ENCODE measurements around the gene UBAC2. TPM values are rescaled to one million over a fixed set of nuclear protein-coding genes. Genes with fewer than 3 reads are reported as not detected.

UBAC2 gene
- total and polyA plus RNA-seq, 7 donors: 31.8 to 73.9 (median 47.6) TPM

DNA sequence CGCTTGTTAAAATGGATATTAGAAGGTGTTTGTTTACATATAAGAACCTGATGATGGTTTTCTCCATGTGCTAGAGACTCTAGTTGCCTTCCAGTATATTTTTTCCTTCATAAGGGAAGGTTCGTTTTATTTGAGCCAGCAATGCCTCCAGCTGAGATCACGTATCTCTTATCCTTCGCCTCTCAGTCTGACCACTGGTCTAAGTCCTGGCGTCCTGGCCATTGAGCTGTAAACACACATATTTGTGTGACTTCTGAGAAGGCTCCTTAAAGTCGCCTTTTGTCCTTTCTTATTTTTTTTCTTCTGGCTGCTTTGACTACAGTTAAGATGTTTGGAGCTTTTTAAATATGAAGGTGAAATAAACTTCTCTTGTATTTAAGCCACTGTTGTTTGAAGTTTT, 130.3 kb downstream of the UBAC2 start:
- Histone ChIP-seq H3K27me3 (no peaks in the 10 kb centered on the region), H3K36me3 (peaks cover 0 to 6% (median 3%) of the 10 kb centered on the region in 4 donors), H3K9me3 (no peaks in the 10 kb centered on the region), H3K4me3 (no peak overlapping the region), H3K4me1 (no peaks in the 10 kb centered on the region), H3K27ac (no peak overlapping the region)
- TF ChIP-seq POLR2AphosphoS5 (IDR thresholded peaks at IDR 0.05): no peak
- TF ChIP-seq, protein P1, sequence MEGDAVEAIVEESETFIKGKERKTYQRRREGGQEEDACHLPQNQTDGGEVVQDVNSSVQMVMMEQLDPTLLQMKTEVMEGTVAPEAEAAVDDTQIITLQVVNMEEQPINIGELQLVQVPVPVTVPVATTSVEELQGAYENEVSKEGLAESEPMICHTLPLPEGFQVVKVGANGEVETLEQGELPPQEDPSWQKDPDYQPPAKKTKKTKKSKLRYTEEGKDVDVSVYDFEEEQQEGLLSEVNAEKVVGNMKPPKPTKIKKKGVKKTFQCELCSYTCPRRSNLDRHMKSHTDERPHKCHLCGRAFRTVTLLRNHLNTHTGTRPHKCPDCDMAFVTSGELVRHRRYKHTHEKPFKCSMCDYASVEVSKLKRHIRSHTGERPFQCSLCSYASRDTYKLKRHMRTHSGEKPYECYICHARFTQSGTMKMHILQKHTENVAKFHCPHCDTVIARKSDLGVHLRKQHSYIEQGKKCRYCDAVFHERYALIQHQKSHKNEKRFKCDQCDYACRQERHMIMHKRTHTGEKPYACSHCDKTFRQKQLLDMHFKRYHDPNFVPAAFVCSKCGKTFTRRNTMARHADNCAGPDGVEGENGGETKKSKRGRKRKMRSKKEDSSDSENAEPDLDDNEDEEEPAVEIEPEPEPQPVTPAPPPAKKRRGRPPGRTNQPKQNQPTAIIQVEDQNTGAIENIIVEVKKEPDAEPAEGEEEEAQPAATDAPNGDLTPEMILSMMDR (IDR thresholded peaks at IDR 0.05): no peak
- TF ChIP-seq POLR2A (IDR thresholded peaks at IDR 0.05): no peak
- TF ChIP-seq EP300 (IDR thresholded peaks at IDR 0.05): no peak
- 65 to 73% methylated on average over 6 of the region's 6 CpGs for WGBS, 2 donors
- intact Hi-C loops (cut with DNase I): no loop called here
- no peak for DNase-seq

DNA sequence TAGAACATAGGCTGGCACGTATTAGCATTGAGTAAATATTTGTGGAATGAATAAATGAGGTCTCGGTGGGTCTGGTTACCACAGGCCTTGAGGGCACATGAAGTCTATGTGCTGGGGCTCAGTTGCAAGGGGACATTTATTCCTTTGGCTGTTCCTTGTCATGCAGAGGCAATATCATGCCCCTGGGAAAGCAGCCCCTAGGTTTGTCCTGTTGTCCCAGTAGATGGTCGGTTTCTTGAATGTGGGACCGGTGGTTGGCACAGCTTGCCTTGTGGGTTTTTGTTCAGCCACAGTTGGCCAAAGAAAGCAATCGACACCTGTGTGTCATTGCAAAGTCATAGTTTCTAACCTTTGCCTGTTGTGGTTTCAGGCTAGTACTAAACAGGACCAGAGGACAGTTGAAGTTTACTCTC, 131.2 kb downstream of the UBAC2 start:
- 70 to 89% methylated on average over 5 of the region's 5 CpGs for WGBS, 2 donors
- TF ChIP-seq POLR2A (IDR thresholded peaks at IDR 0.05) (no peak), POLR2AphosphoS5 (IDR thresholded peaks at IDR 0.05) (no peak), EP300 (IDR thresholded peaks at IDR 0.05) (no peak)
- TF ChIP-seq, protein P1 (IDR thresholded peaks at IDR 0.05): no peak
- intact Hi-C loops (cut with DNase I): no loop called here
- no peak for DNase-seq
- H3K9me3 ChIP-seq: no peaks in the 10 kb centered on the region
- peaks cover 0 to 6% (median 3%) of the 10 kb centered on the region in 4 donors for H3K36me3 ChIP-seq
- H3K27ac ChIP-seq: no peak overlapping the region
- no peaks in the 10 kb centered on the region for H3K4me1 ChIP-seq
- H3K4me3 ChIP-seq: no peak overlapping the region
- H3K27me3 ChIP-seq: no peaks in the 10 kb centered on the region

DNA sequence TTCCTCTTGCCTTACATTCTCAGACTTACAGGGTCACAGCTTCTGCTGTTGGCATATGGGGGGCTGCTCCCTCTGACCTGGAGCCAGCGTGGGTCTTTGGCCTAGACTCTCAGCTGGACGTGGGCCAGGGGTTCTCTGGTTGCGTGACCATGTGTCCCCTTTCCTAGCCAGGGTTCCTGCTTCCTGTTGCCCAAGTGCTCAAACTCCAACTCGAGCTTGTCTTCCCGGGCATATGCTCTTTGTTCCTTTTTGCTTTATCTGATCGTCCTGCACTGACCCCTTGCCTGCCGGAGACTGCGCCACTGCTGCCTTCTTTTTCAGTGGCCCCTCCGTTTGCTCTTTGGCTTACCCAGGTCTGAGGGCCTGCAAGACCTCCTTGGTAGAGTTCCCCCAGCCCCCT, 131.8 kb downstream of the UBAC2 start:
- Histone ChIP-seq H3K4me3 (no peak overlapping the region), H3K4me1 (no peaks in the 10 kb centered on the region), H3K9me3 (no peaks in the 10 kb centered on the region), H3K27me3 (no peaks in the 10 kb centered on the region), H3K27ac (no peak overlapping the region), H3K36me3 (peaks cover 0 to 6% (median 3%) of the 10 kb centered on the region in 4 donors)
- TF ChIP-seq POLR2AphosphoS5 (IDR thresholded peaks at IDR 0.05) (no peak), EP300 (IDR thresholded peaks at IDR 0.05) (no peak)
- TF ChIP-seq, protein P1 (IDR thresholded peaks at IDR 0.05): no peak
- intact Hi-C loops (cut with DNase I): no loop called here
- no peak for DNase-seq
- 92% methylated on average over 9 of the region's 9 CpGs for WGBS, 2 donors

DNA sequence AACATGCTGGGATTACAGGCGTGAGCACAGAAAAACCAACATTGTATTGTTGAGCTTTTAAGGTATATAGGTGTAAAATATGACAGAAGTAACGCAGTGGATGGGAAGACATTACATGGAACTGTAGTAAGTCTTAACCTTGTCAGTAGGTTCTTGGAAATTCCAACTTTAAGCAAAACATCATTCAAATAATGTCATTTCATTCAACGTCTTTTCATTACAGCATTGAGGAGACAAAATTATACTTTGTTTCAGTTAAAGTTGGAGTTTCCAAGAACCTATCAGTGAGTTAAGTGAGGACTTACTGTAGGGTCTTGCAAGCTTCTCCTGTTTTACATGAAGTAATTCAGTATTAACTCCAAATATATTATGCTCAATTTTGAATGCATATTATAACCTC, 133.6 kb downstream of the UBAC2 start:
- H3K4me1 ChIP-seq: no peaks in the 10 kb centered on the region
- 95 to 96% methylated on average over 3 of the region's 3 CpGs for WGBS, 2 donors
- TF ChIP-seq, protein P1 (IDR thresholded peaks at IDR 0.05): no peak
- TF ChIP-seq EP300 (IDR thresholded peaks at IDR 0.05) (no peak), POLR2AphosphoS5 (IDR thresholded peaks at IDR 0.05) (no peak), POLR2A (IDR thresholded peaks at IDR 0.05) (no peak)
- no peak overlapping the region for H3K4me3 ChIP-seq
- no peaks in the 10 kb centered on the region for H3K27me3 ChIP-seq
- intact Hi-C loops (cut with DNase I): no loop called here
- no peaks in the 10 kb centered on the region for H3K9me3 ChIP-seq
- H3K27ac ChIP-seq: no peak overlapping the region
- H3K36me3 ChIP-seq: peaks cover 0 to 4% (median 1%) of the 10 kb centered on the region in 4 donors
- no peak for DNase-seq

DNA sequence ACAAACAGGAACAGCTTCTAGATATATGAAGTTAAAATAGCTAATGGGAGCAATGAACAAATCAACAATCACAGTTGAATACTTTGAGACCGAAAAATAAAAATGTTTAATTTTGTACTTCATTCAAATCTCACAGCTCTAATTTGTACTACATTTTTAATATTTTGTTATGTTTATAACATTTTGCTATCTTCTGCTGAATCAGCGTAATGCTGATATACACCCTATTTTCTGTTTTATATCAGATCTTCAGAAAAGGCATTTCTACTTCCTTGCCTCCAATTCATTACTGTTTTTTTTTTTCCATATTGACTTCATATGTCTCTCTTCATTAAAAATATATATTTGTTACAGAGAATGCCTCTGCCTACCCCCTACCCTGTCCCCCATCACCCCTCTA, 134.4 kb downstream of the UBAC2 start:
- WGBS, 2 donors: 96 to 98% methylated on average over 2 of the region's 2 CpGs
- H3K27me3 ChIP-seq: no peaks in the 10 kb centered on the region
- TF ChIP-seq POLR2AphosphoS5 (IDR thresholded peaks at IDR 0.05) (no peak), POLR2A (IDR thresholded peaks at IDR 0.05) (no peak), EP300 (IDR thresholded peaks at IDR 0.05) (no peak)
- TF ChIP-seq, protein P1 (IDR thresholded peaks at IDR 0.05): no peak

More for the DNA sequence above, 134.4 kb downstream of the UBAC2 start:
- Histone ChIP-seq H3K27ac (no peak overlapping the region), H3K36me3 (no peaks in the 10 kb centered on the region), H3K4me3 (no peak overlapping the region), H3K9me3 (no peaks in the 10 kb centered on the region), H3K4me1 (no peaks in the 10 kb centered on the region)
- intact Hi-C loops (cut with DNase I): no loop called here
- DNase-seq: no peak

Measured in sigmoid colon (tissue), 7 donors.